Kidney epithelial cell (primary cell): Measurements from ENCODE around the gene CRACR2B. TPM values are rescaled to one million over a fixed set of nuclear protein-coding genes. Genes with fewer than 3 reads are reported as not detected.
A peak's percentile ranks its signal among the peaks of the same experiment; 100 is the strongest.

Experiments used
- DNase-seq: peaks from one replicate; pipeline ENCODE4 v3.0.0-alpha.2; 2010; ENCODE audit warnings: low read depth
- H3K27me3 ChIP-seq: 2 replicates; pipeline ENCODE4 v1.6.0; 2011; ENCODE audit warnings: low read length; ENCODE audit not compliant: control insufficient read depth, insufficient read depth
- H3K36me3 ChIP-seq: 2 replicates; pipeline ENCODE4 v1.5.1; 2011; ENCODE audit warnings: low read length; ENCODE audit not compliant: control insufficient read depth, insufficient read depth
- H3K4me3 ChIP-seq: 2 replicates; pipeline ENCODE4 v1.5.1; 2011; ENCODE audit warnings: low read depth, mild to moderate bottlenecking, control low read depth, low read length
- total RNA-seq: library from RNA; depleted of rRNA; stranded (reverse); fragments of >200 nt; gene quantifications from 2 replicates; pipeline ENCODE4 v1.2.3, GENCODE V29; 2015
- TF ChIP-seq, protein P1 (sequence below): IDR thresholded peaks from 2 replicates; pipeline ENCODE4 v1.5.1; 2011; ENCODE audit warnings: mild to moderate bottlenecking, moderate library complexity, low read length, control low read depth, inconsistent platforms; ENCODE audit not compliant: insufficient read depth, poor library complexity, severe bottlenecking

The CRACR2B gene
- total RNA-seq, 1 donor from 2014 or later = 19.7 TPM

DNA sequence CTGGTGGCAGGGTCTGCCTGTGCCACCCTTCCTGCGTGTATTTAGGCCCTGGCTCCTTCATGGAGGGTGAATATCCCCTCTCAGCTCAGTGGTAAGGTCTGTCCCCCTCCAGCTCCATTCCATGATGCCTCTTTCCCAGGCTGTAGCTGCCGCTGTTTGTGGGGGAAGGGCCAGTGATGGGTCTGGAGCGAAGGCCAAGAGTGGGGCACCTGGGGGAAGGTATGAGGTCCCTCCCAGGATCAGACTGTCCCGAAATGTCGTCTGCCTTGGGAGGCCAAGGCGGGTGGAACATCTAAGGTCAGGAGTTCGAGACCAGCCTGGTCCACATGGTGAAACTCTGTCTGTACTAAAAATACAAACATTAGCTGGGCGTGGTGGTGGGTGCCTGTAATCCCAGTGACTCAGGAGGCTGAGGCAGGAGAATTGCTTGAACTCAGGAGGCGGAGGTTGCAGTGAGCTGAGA is 6.2 kb downstream of the CRACR2B start:
- Histone ChIP-seq H3K4me3 (peak overlapping the region; percentile 75), H3K27me3 (no peaks in the 10 kb centered on the region), H3K36me3 (peaks cover 8% of the 10 kb centered on the region)
- DNase-seq = no peak
- TF ChIP-seq, protein P1, sequence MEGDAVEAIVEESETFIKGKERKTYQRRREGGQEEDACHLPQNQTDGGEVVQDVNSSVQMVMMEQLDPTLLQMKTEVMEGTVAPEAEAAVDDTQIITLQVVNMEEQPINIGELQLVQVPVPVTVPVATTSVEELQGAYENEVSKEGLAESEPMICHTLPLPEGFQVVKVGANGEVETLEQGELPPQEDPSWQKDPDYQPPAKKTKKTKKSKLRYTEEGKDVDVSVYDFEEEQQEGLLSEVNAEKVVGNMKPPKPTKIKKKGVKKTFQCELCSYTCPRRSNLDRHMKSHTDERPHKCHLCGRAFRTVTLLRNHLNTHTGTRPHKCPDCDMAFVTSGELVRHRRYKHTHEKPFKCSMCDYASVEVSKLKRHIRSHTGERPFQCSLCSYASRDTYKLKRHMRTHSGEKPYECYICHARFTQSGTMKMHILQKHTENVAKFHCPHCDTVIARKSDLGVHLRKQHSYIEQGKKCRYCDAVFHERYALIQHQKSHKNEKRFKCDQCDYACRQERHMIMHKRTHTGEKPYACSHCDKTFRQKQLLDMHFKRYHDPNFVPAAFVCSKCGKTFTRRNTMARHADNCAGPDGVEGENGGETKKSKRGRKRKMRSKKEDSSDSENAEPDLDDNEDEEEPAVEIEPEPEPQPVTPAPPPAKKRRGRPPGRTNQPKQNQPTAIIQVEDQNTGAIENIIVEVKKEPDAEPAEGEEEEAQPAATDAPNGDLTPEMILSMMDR = no peak

DNA sequence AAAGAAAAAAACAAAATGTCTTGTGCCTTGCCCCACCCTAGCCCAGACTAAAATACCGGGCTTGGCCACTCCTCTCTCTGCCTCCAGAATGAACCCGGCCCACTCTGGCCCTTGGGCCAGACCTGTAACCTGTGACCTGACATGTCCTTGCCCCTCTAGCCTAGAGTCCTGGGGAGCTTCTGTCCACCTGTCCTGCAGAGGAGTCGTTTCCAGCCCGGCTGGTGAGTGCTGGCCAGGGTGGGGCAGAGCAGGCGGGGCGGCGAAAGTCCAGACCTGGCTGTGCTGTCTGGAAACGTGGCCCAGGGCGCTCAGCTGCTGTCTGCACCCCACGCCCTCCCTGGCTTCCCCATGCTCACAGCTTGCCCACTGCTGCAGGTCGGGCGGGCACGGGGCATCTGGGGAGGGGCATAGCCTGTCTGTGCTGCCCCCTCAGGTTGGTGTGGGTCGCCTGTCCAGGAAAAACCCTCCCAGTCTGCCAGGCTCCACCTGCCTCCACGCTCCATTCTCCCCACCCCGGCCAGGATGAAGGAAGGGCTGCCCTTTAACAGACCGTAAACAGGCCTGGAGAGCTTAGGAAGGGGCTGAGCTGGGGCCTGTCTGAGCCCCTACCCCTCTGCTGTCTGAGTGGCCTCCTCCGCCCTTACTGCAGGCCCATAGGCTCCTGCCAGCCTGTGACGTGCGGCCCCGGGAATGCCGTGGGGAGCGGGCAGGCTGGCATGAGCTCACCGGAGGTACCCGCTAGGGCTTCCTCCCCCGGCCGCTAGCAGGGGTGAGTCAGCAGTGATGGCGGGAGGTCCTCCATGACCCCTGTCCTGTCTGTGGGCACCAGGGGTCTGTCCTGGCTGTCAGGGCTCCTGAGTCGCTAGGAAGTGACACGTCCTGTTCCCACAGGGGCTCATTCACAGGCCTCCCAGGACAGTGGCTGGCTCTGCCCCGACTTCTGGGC is 6.9 kb downstream of the CRACR2B start:
- H3K36me3 ChIP-seq = peaks cover 9% of the 10 kb centered on the region
- TF ChIP-seq, protein P1 = no peak
- peak; percentile 92 for DNase-seq
- H3K27me3 ChIP-seq = no peaks in the 10 kb centered on the region
- peak overlapping the region; percentile 75 for H3K4me3 ChIP-seq

DNA sequence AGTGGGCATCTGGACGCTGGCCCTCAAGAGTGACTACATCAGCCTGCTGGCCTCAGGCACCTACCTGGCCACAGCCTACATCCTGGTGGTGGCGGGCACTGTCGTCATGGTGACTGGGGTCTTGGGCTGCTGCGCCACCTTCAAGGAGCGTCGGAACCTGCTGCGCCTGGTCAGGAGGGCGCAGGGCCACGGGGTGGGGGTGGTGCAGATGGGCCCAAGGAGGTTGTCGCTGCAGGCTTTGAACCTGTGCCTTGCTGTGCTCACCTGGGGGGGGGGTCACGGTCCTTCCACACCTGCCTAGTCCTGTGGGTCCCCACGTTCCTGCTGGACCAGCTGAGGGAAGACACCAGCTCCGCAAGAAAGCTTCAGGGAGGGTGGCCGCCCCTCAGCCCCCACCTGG is 8.6 kb downstream of the CRACR2B start:
- Histone ChIP-seq H3K4me3 (no peak overlapping the region), H3K27me3 (no peaks in the 10 kb centered on the region), H3K36me3 (peaks cover 11% of the 10 kb centered on the region)
- no peak for DNase-seq
- TF ChIP-seq, protein P1 = no peak

DNA sequence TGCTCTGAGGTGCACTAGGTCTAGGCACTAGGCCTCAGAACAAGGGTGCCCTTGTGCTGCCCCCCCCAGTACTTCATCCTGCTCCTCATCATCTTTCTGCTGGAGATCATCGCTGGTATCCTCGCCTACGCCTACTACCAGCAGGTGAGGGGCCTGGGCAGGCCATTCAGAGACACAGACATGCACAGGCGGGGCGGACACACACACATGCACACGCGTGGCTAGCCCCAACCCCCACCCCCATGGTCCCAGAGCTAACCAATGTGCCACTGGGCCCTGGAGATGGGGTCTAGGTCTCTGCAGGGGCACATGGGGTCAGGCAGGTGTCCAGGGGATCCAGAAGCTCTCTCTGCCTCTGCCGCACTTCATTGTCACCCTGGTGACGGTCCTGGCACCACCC is 9.0 kb downstream of the CRACR2B start:
- TF ChIP-seq, protein P1 = no peak
- no peak for DNase-seq
- H3K27me3 ChIP-seq = no peaks in the 10 kb centered on the region
- H3K4me3 ChIP-seq = no peak overlapping the region
- peaks cover 11% of the 10 kb centered on the region for H3K36me3 ChIP-seq

DNA sequence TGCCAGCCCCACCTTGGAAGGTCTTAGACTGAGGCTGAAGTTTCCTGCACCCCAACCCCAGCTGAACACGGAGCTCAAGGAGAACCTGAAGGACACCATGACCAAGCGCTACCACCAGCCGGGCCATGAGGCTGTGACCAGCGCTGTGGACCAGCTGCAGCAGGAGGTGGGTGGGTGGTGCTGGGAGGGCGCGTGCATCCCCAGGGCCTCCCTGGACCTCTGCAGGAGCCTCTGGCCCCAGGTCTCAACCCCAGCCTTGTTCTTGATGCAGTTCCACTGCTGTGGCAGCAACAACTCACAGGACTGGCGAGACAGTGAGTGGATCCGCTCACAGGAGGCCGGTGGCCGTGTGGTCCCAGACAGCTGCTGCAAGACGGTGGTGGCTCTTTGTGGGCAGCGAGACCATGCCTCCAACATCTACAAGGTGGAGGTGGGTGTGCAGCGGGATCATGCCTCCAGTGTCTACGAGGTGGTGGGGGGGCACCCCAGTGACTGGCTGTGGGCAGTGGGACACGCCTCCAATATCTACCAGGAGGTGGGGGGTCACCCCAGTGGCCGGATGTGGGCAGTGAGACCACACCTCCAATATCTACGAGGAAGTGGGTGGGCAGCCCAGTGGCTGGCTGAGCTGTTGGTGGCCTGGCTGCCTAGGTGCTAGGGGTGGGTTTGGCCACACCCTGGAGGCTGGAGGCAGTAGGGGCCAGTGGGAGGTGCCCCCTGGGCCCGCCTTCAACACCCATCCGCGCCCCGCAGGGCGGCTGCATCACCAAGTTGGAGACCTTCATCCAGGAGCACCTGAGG is 9.7 kb downstream of the CRACR2B start:
- H3K4me3 ChIP-seq = no peak overlapping the region
- no peaks in the 10 kb centered on the region for H3K27me3 ChIP-seq
- TF ChIP-seq, protein P1 = no peak
- H3K36me3 ChIP-seq = peaks cover 11% of the 10 kb centered on the region
- DNase-seq = no peak
